ENCODE measurements around the gene CHRNA1.

GRCh38 chr2:174776675-174777074 lies 12.4 kb upstream of the CHRNA1 start:
- no peak for TF ChIP-seq ZNF274 (CRISPR knock-in tag; IDR thresholded peaks at IDR 0.05)
- no peak for TF ChIP-seq ARID2 (CRISPR knock-in tag; IDR thresholded peaks at IDR 0.05; ENCODE audit: borderline replicate concordance)
- TF ChIP-seq CTCF (CRISPR knock-in tag; IDR thresholded peaks at IDR 0.05): no peak
- TF ChIP-seq POLR2A (IDR thresholded peaks at IDR 0.05; ENCODE audit: insufficient read depth in 1 of 2, low read depth in 2 of 2, low read length in 2 of 2): no peak
- TF ChIP-seq ZNF639 (CRISPR knock-in tag; conservative IDR thresholded peaks at IDR 0.05): no peak
